Suppressor macrophage treated with lipopolysaccharide for 4 hours (primary cell): Measurements from ENCODE around the gene CABP1.

Experiments
- DNase-seq: peaks from one replicate; pipeline ENCODE4 v3.0.0-alpha.2; 2020

Gene CABP1

GRCh38 chr12:120640861-120641833, 721 bp downstream of the CABP1 start:
- DNase-seq = peak; percentile 63

- DNase-seq = no peak
Observed at GRCh38 chr12:120642121-120642520, 1.7 kb downstream of the CABP1 start.

GRCh38 chr12:120642826-120643225, 2.4 kb downstream of the CABP1 start:
- no peak for DNase-seq

GRCh38 chr12:120643574-120643973, 3.1 kb downstream of the CABP1 start:
- no peak for DNase-seq

GRCh38 chr12:120646044-120646443, 5.6 kb downstream of the CABP1 start:
- DNase-seq = no peak

GRCh38 chr12:120647375-120647755, 6.9 kb downstream of the CABP1 start:
- no peak for DNase-seq

GRCh38 chr12:120649442-120650232, 9.2 kb downstream of the CABP1 start:
- no peak for DNase-seq

- no peak for DNase-seq
Observed at GRCh38 chr12:120650233-120650690, 9.8 kb downstream of the CABP1 start.

GRCh38 chr12:120651821-120652220, 11.4 kb downstream of the CABP1 start:
- peak; percentile 69 for DNase-seq

GRCh38 chr12:120652656-120653435, 12.4 kb downstream of the CABP1 start:
- DNase-seq = no peak

GRCh38 chr12:120653611-120654010, 13.2 kb downstream of the CABP1 start:
- DNase-seq = no peak

GRCh38 chr12:120654656-120655055, 14.2 kb downstream of the CABP1 start:
- no peak for DNase-seq

GRCh38 chr12:120656008-120656407, 15.6 kb downstream of the CABP1 start:
- no peak for DNase-seq

GRCh38 chr12:120658286-120659150, 18.1 kb downstream of the CABP1 start:
- no peak for DNase-seq

- DNase-seq = no peak
Observed at GRCh38 chr12:120659151-120659525, 18.7 kb downstream of the CABP1 start.

GRCh38 chr12:120661432-120661831, 21.0 kb downstream of the CABP1 start:
- DNase-seq = no peak

- DNase-seq = peak; percentile 38
Observed at GRCh38 chr12:120662879-120663278, 22.5 kb downstream of the CABP1 start.

GRCh38 chr12:120663741-120664140, 23.3 kb downstream of the CABP1 start:
- DNase-seq = no peak

GRCh38 chr12:120666571-120667390, 26.4 kb downstream of the CABP1 start:
- no peak for DNase-seq

- no peak for DNase-seq
Observed at GRCh38 chr12:120668091-120668867, 27.9 kb downstream of the CABP1 start.
